ENCODE measurements around the gene SSBP3.

GRCh38 chr1:54307305-54307704 is 98.9 kb downstream of the SSBP3 start:
- TF ChIP-seq CTCF (IDR thresholded peaks at IDR 0.05): no peak
- no peak for TF ChIP-seq POLR2A (IDR thresholded peaks at IDR 0.05)
